KOPT-K1 (cell line): ENCODE data around the gene RWDD3.

Experiments used
- H3K27ac ChIP-seq: fragments of 200-600 bp; sonication (generic); 2 replicates; pipeline ENCODE4 v1.5.1; 2016; ENCODE audit warnings: antibody characterized with exemption, mild to moderate bottlenecking, low read depth, low read length; ENCODE audit not compliant: poor library complexity, severe bottlenecking
- H3K36me3 ChIP-seq: fragments of 200-600 bp; sonication (generic); 2 replicates; pipeline ENCODE4 v1.5.1; 2017; ENCODE audit warnings: antibody characterized with exemption, mild to moderate bottlenecking, low read length, moderate library complexity; ENCODE audit not compliant: insufficient read depth
- H3K9me3 ChIP-seq: fragments of 200-600 bp; sonication (generic); 2 replicates; pipeline ENCODE4 v1.5.1; 2017; ENCODE audit warnings: antibody characterized with exemption, low read length, mild to moderate bottlenecking; ENCODE audit not compliant: insufficient read depth, poor library complexity, severe bottlenecking

The RWDD3 gene

DNA sequence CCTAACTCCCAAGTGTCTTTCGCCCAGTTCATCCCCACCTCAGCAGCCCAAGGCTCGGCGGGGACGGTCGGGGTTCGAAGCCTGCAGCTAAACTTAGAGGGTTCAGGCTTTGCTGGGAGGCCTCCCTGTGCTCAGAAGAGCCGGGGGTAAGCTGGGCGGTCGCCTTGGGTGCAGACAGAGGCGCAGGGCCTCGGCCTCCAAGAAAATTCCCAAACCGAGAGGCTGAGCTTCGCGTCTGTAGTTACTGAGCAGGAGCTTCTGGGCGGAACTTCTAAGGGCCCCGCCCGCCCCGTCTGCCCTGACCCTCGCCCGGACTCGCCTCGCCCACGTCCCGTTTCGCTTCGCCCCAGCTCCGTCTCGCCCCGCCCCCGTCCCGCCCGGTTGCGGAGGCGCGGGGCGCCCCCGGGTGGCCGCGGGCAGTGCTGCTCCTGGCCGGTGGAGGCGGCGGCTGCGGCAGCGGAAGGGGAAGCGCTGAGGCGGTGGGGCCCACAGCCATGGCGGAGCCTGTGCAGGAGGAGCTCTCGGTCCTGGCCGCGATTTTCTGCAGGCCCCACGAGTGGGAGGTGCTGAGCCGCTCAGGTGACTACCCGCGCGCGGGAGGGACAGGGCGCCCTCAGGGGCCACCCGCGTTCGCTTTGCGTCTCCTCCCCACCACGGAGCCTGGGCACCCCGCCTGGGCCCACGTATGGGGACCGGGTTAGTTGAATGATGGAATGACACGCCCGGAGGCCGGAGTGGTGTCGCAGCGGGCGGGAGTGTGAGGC lies at the start of gene RWDD3:
RWDD3 (plus strand) TSS at position 474 of the 764 bp plus-strand sequence; CDS start at position 495, 21 bp downstream.
- Histone ChIP-seq H3K9me3 (no peaks in the 10 kb centered on the region), H3K36me3 (peaks cover 8% of the 10 kb centered on the region; the same call in 1 of the 2 replicates), H3K27ac (peak within 1 kb of the TSS; percentile 62)

- Histone ChIP-seq H3K27ac (no peak overlapping the region), H3K9me3 (no peaks in the 10 kb centered on the region), H3K36me3 (no peaks in the 10 kb centered on the region)
Observed at GRCh38 chr1:95186149-95186548, 47.9 kb upstream of the RWDD3 start.

- Histone ChIP-seq H3K27ac (no peak overlapping the region), H3K36me3 (no peaks in the 10 kb centered on the region), H3K9me3 (no peaks in the 10 kb centered on the region)
Observed at GRCh38 chr1:95193591-95193990, 40.4 kb upstream of the RWDD3 start.

- H3K36me3 ChIP-seq = no peaks in the 10 kb centered on the region
- H3K27ac ChIP-seq = no peak overlapping the region
- no peaks in the 10 kb centered on the region for H3K9me3 ChIP-seq
Observed at GRCh38 chr1:95195046-95195445, 39.0 kb upstream of the RWDD3 start.

DNA sequence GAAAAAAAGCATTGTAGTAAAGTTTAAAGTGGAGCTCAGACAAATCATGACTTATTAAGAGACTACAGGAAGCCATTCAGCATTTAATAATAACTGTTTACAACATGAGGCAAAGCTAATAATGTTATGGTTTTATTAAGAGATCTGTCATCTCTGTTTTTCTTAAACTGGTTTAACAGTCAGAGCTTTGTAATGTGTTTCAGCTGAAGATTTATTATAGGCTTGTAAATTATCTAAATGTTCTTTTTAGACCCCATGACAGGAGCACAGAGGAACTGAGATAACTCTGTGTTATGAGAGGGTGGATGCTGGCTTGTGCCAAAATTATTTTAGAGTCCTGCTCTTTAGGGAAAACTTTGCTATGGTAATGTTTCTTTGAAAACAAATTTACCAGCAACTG lies 38.0 kb upstream of the RWDD3 start:
- Histone ChIP-seq H3K27ac (no peak overlapping the region), H3K36me3 (no peaks in the 10 kb centered on the region), H3K9me3 (no peaks in the 10 kb centered on the region)

DNA sequence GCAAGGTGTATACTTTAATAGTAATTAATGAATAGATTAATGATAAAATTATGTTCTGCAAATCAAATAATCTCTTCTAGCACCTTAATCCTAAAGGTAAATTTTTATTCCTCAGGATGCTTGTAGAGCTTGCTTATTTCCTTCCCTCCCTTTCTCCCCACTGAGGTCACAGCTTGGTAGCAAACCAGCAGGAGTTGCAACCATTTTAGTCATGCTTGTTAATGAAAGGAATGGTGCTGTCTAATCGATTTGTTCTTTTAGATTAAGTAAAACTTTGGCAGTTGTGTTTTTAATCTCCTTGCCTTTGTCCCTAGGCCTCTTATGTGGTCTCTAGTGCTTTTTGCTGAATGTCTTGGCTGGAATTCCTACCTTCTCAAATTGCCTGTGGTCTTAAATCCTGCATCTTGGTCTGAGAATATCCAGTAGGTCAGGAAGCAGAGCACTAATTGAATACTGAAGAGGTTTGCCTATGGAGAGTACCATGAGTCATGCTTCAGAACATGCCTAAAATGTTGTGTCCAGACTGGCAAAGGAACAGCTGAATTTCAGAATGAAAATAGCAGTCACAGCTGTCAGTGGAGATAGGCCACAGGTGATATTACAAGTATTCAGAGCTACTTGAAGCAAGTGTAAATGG lies 36.3 kb upstream of the RWDD3 start:
- no peaks in the 10 kb centered on the region for H3K9me3 ChIP-seq
- H3K27ac ChIP-seq = no peak overlapping the region
- H3K36me3 ChIP-seq = no peaks in the 10 kb centered on the region

DNA sequence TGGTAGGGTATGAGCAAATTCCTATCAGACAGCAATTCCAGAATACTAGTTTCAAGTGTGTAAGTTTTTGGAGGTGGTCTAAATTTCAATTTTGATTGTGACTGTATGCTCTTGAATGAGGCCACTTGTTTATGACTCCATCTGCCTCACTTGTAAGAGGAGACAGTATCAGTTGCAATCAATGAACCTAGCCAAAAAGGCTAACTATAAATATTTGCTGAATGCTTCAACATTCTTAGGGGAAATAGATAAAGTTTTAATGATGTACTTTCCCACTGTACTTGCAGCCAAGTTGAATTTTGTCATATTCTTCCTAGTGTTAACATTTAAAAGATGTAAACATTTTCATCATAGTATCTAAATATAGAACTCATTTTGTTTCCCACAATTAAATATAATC lies 32.1 kb upstream of the RWDD3 start:
- H3K27ac ChIP-seq = no peak overlapping the region
- no peaks in the 10 kb centered on the region for H3K9me3 ChIP-seq
- no peaks in the 10 kb centered on the region for H3K36me3 ChIP-seq

DNA sequence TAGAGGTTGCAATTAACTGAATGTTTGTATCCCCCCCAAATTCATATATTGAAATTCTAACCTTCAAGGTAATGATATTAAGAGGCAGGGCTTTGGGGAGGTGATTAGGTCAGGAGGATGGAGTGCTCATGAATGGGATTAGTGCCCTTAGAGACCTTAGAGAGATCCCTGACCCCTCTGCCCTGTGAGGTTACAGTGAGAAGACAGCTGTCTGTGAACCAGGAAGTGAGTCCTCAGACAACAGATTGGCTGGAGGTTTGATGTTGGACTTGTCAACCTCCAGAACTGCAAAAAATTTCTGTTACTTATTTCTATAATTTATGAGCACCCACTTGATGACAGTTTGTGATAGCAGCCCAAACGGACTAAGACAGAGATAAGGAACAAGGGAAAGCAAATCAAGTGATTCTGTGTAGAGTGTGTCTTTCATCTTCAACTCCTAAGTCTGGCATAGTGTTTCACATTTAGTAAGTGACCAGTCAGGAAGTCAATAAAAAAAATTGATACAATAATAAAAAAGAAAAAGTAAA lies 30.0 kb upstream of the RWDD3 start:
- Histone ChIP-seq H3K27ac (no peak overlapping the region), H3K36me3 (no peaks in the 10 kb centered on the region), H3K9me3 (no peaks in the 10 kb centered on the region)

DNA sequence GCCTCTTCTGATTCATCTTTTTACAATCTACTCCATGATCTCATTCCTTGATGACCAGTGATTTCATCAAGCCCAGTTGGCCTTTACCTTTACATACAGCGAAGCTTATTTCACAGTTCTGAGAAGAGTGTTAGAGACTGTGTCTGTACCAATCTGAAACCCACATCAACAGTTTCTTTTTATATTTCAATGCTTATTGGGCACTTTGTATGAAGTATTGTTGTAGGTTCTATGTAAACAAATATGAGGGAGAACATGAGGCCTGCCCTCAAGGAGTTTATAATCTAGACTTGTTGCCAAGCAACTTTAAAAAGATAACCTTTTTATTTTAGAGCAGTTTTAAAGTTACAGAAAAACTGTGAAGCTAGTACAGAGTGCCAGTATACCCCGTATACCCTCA lies 27.5 kb upstream of the RWDD3 start:
- no peaks in the 10 kb centered on the region for H3K36me3 ChIP-seq
- no peak overlapping the region for H3K27ac ChIP-seq
- H3K9me3 ChIP-seq = no peaks in the 10 kb centered on the region

GRCh38 chr1:95207223-95207935 lies 26.6 kb upstream of the RWDD3 start:
- H3K27ac ChIP-seq = no peak overlapping the region
- H3K9me3 ChIP-seq = no peaks in the 10 kb centered on the region
- no peaks in the 10 kb centered on the region for H3K36me3 ChIP-seq

GRCh38 chr1:95208876-95209275 lies 25.1 kb upstream of the RWDD3 start:
- H3K36me3 ChIP-seq = no peaks in the 10 kb centered on the region
- H3K27ac ChIP-seq = no peak overlapping the region
- no peaks in the 10 kb centered on the region for H3K9me3 ChIP-seq

DNA sequence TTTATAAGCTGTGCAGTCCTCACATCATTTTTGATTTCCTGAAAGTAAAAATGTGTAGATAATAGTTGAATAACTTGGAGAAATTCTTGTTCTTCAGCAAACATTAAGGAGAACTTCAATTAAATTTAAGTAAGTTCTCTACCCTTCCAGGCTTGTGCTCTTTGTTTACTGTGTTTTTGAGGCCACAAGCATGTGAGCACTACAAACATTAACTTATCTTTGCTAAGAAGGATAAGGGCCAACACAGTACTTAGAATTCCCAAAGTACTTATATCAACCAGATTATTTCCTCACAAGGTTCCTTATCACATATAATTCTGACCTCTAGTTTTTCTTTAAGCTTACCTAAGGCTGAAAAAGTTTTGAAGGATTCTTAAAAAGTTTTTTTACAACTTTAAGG lies 24.7 kb upstream of the RWDD3 start:
- H3K27ac ChIP-seq = no peak overlapping the region
- no peaks in the 10 kb centered on the region for H3K9me3 ChIP-seq
- H3K36me3 ChIP-seq = no peaks in the 10 kb centered on the region

GRCh38 chr1:95216292-95216990 lies 17.6 kb upstream of the RWDD3 start:
- no peaks in the 10 kb centered on the region for H3K36me3 ChIP-seq
- peaks cover 4% of the 10 kb centered on the region for H3K9me3 ChIP-seq
- H3K27ac ChIP-seq = no peak overlapping the region

- Histone ChIP-seq H3K27ac (no peak overlapping the region), H3K36me3 (no peaks in the 10 kb centered on the region), H3K9me3 (peaks cover 4% of the 10 kb centered on the region)
Observed at GRCh38 chr1:95217371-95217770, 16.6 kb upstream of the RWDD3 start.

DNA sequence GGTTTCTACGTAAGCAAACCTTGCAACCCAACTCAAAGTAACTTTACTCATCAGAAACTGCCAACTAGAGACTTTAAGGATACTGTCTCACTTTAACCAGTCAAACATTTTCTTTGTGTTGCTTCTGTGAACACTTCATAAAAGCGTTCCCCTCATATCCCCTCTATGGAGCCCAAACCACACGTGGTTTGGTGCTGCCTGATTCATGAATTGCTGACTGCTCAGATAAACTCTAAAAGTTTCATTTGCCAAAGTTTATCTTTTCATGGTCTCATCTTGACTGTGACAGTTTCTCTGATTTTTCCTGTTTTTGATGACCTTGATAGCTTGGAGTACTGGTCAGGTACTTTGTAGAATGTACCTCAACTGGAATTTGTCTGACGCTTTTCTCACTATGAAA lies 14.6 kb upstream of the RWDD3 start:
- Histone ChIP-seq H3K36me3 (no peaks in the 10 kb centered on the region), H3K27ac (no peak overlapping the region), H3K9me3 (peaks cover 4% of the 10 kb centered on the region)
